CD4-positive, CD25-positive, alpha-beta regulatory T cell (primary cell): ENCODE measurements around the gene TFF1. TPM values are rescaled to one million over a fixed set of nuclear protein-coding genes. Genes with fewer than 3 reads are reported as not detected.
A peak's percentile ranks its signal among the peaks of the same experiment; 100 is the strongest.

ENCODE experiments used
- ATAC-seq, 2 donors: fragments of 150-1000 bp; cut with Tn5 transposase; one replicate each; pipeline ENCODE4 v1.10.0; 2021; ENCODE audit warnings: low read depth in 2 of 2, moderate number of reproducible peaks in 2 of 2, moderate library complexity in 1 of 2
- DNase-seq, 3 donors: peaks; one replicate each; pipeline versions ENCODE4 v3.0.0 to v3.0.0-alpha.2; 2012 to 2022; ENCODE audit warnings: mixed read lengths in 1 of 3
- H3K27ac ChIP-seq: one replicate; pipeline ENCODE4 v1.7.0; 2013; ENCODE audit warnings: mild to moderate bottlenecking, low read length; ENCODE audit not compliant: insufficient read depth, poor library complexity, severe bottlenecking
- H3K27me3 ChIP-seq: one replicate; pipeline ENCODE4 v1.7.0; 2013; ENCODE audit warnings: low read length; ENCODE audit not compliant: control insufficient read depth, insufficient read depth
- H3K36me3 ChIP-seq: one replicate; pipeline ENCODE4 v1.7.0; 2013; ENCODE audit warnings: mild to moderate bottlenecking, low read length, moderate library complexity; ENCODE audit not compliant: control insufficient read depth, insufficient read depth
- H3K4me1 ChIP-seq: 2 replicates; pipeline ENCODE4 v1.7.0; 2013; ENCODE audit warnings: mild to moderate bottlenecking, low read length; ENCODE audit not compliant: insufficient read depth, control insufficient read depth, poor library complexity, severe bottlenecking
- H3K4me3 ChIP-seq: one replicate; pipeline ENCODE4 v1.7.0; 2013; ENCODE audit warnings: low read depth, mild to moderate bottlenecking, low read length, moderate library complexity
- H3K9me3 ChIP-seq, 2 experiments: 1 replicate in 1 of 2; 2 replicates in 1 of 2; pipeline ENCODE4 v1.7.0; 2013; ENCODE audit warnings: low read length in 2 of 2, mild to moderate bottlenecking in 1 of 2, moderate library complexity in 1 of 2; ENCODE audit not compliant: control insufficient read depth in 2 of 2
- H3K27ac Mint-ChIP-seq, 3 donors: one replicate each; pipeline ENCODE4 v1.8.0; 2020 to 2022; ENCODE audit warnings: mild to moderate bottlenecking in 3 of 3, mixed read lengths in 3 of 3, moderate library complexity in 2 of 3
- H3K27me3 Mint-ChIP-seq: one replicate; pipeline ENCODE4 v1.8.0; 2022; ENCODE audit warnings: mild to moderate bottlenecking, mixed read lengths
- H3K36me3 Mint-ChIP-seq: one replicate; pipeline ENCODE4 v1.8.0; 2020; ENCODE audit warnings: mixed read lengths
- H3K4me1 Mint-ChIP-seq, 4 donors: one replicate each; pipeline ENCODE4 v1.8.0; 2020 to 2022; ENCODE audit warnings: mixed read lengths in 4 of 4, mild to moderate bottlenecking in 1 of 4
- H3K4me3 Mint-ChIP-seq, 4 donors: one replicate each; pipeline ENCODE4 v1.8.0; 2020 to 2022; ENCODE audit warnings: mild to moderate bottlenecking in 4 of 4, mixed read lengths in 4 of 4, moderate library complexity in 3 of 4
- H3K9me3 Mint-ChIP-seq, 7 donors: one replicate each; pipeline ENCODE4 v1.8.0; 2020 to 2022; ENCODE audit warnings: mixed read lengths in 7 of 7, mild to moderate bottlenecking in 3 of 7, moderate library complexity in 2 of 7
- polyA plus RNA-seq, 4 donors: library from polyadenylated mRNA; unstranded; fragments of 300-500 nt; fragmentation: Illumina TruSeq; gene quantifications; one replicate each; pipeline ENCODE4 v1.2.3, GENCODE V29; 2021
- total RNA-seq: library from RNA; stranded (reverse); gene quantifications from one replicate; pipeline ENCODE4 v1.2.3, GENCODE V29; 2022

The TFF1 gene
- total RNA-seq (not detected), polyA plus RNA-seq (not detected)

- Mint-ChIP-seq H3K9me3 (no peaks in the 10 kb centered on the region), H3K36me3 (no peaks in the 10 kb centered on the region), H3K27me3 (peaks cover 15% of the 10 kb centered on the region), H3K27ac (peak within 1 kb of the TSS in 1 of 3 donors; percentile 42), H3K4me1 (peaks cover 0 to 2% (median 0%) of the 10 kb centered on the region in 4 donors), H3K4me3 (no peak within 1 kb of the TSS)
- ATAC-seq (no peak), DNase-seq (no peak)
- Histone ChIP-seq H3K27me3 (no peaks in the 10 kb centered on the region), H3K4me1 (no peaks in the 10 kb centered on the region), H3K27ac (no peak within 1 kb of the TSS), H3K9me3 (no peaks in the 10 kb centered on the region), H3K36me3 (no peaks in the 10 kb centered on the region), H3K4me3 (no peak within 1 kb of the TSS)
These were observed at the start of gene TFF1 for GRCh38 chr21:42366292-42367010. Gene TFF1 (minus strand): TSS chr21:42366535. CDS start chr21:42366495, 40 bp downstream.

GRCh38 chr21:42414928-42415769 lies 48.8 kb upstream of the TFF1 start:
- H3K4me1 Mint-ChIP-seq, result peaks cover 5 to 50% (median 31%) of the 10 kb centered on the region in 4 donors
- H3K36me3 Mint-ChIP-seq, result peaks cover 45% of the 10 kb centered on the region
- ATAC-seq, result peak; percentile 84 to 87
- H3K9me3 Mint-ChIP-seq, result no peaks in the 10 kb centered on the region
- Histone ChIP-seq H3K27me3 (no peaks in the 10 kb centered on the region), H3K4me1 (peaks cover 65% of the 10 kb centered on the region), H3K9me3 (no peaks in the 10 kb centered on the region), H3K36me3 (peaks cover 78% of the 10 kb centered on the region), H3K27ac (peak overlapping the region; percentile 96), H3K4me3 (peak overlapping the region; percentile 73)
- H3K27me3 Mint-ChIP-seq, result no peaks in the 10 kb centered on the region
- DNase-seq, result peak; percentile 79 to 88 (median 82)
- peak overlapping the region; percentile 96 to 99 (median 99) for H3K27ac Mint-ChIP-seq
- peak overlapping the region; percentile 84 to 86 (median 86) for H3K4me3 Mint-ChIP-seq

- DNase-seq (no peak), ATAC-seq (no peak)
- Mint-ChIP-seq H3K36me3 (peaks cover 44% of the 10 kb centered on the region), H3K27ac (peak overlapping the region; percentile 96 to 99 (median 99)), H3K4me1 (peaks cover 5 to 51% (median 32%) of the 10 kb centered on the region in 4 donors), H3K4me3 (peak overlapping the region; percentile 4 to 86 (median 84)), H3K9me3 (no peaks in the 10 kb centered on the region), H3K27me3 (no peaks in the 10 kb centered on the region)
- Histone ChIP-seq H3K36me3 (peaks cover 78% of the 10 kb centered on the region), H3K27ac (peak overlapping the region; percentile 96), H3K27me3 (no peaks in the 10 kb centered on the region), H3K4me3 (peak overlapping the region; percentile 73), H3K4me1 (peaks cover 66% of the 10 kb centered on the region), H3K9me3 (no peaks in the 10 kb centered on the region)
These were observed 48.2 kb upstream of the TFF1 start for GRCh38 chr21:42414553-42414927.

GRCh38 chr21:42414066-42414465 lies 47.7 kb upstream of the TFF1 start:
- Histone ChIP-seq H3K4me3 (no peak overlapping the region), H3K4me1 (peaks cover 71% of the 10 kb centered on the region), H3K9me3 (no peaks in the 10 kb centered on the region), H3K27me3 (no peaks in the 10 kb centered on the region), H3K27ac (peak overlapping the region; percentile 96), H3K36me3 (peaks cover 78% of the 10 kb centered on the region)
- H3K27ac Mint-ChIP-seq, result peak overlapping the region; percentile 96 to 99 (median 99)
- H3K27me3 Mint-ChIP-seq, result no peaks in the 10 kb centered on the region
- peak overlapping the region; percentile 4 to 86 (median 84) for H3K4me3 Mint-ChIP-seq
- peaks cover 5 to 52% (median 32%) of the 10 kb centered on the region in 4 donors for H3K4me1 Mint-ChIP-seq
- peaks cover 44% of the 10 kb centered on the region for H3K36me3 Mint-ChIP-seq
- DNase-seq, result peak in 1 of 3 donors; percentile 27
- no peak for ATAC-seq
- no peaks in the 10 kb centered on the region for H3K9me3 Mint-ChIP-seq

- no peaks in the 10 kb centered on the region for H3K9me3 Mint-ChIP-seq
- no peaks in the 10 kb centered on the region for H3K27me3 Mint-ChIP-seq
- peaks cover 40% of the 10 kb centered on the region for H3K36me3 Mint-ChIP-seq
- peak overlapping the region; percentile 27 to 90 (median 73) for H3K4me3 Mint-ChIP-seq
- H3K4me1 Mint-ChIP-seq, result peaks cover 5 to 53% (median 30%) of the 10 kb centered on the region in 4 donors
- Histone ChIP-seq H3K4me1 (peaks cover 76% of the 10 kb centered on the region), H3K27me3 (no peaks in the 10 kb centered on the region), H3K36me3 (peaks cover 76% of the 10 kb centered on the region), H3K4me3 (peak overlapping the region; percentile 3), H3K27ac (peak overlapping the region; percentile 96), H3K9me3 (no peaks in the 10 kb centered on the region)
- no peak for ATAC-seq
- H3K27ac Mint-ChIP-seq, result peak overlapping the region; percentile 96 to 99 (median 99)
- DNase-seq, result no peak
These were observed 47.2 kb upstream of the TFF1 start for GRCh38 chr21:42413500-42413899.

GRCh38 chr21:42413093-42413492 lies 46.8 kb upstream of the TFF1 start:
- Mint-ChIP-seq H3K4me3 (peak overlapping the region; percentile 27 to 90 (median 73)), H3K27me3 (no peaks in the 10 kb centered on the region), H3K36me3 (peaks cover 42% of the 10 kb centered on the region), H3K4me1 (peaks cover 8 to 56% (median 31%) of the 10 kb centered on the region in 4 donors), H3K27ac (peak overlapping the region; percentile 96 to 99 (median 99)), H3K9me3 (no peaks in the 10 kb centered on the region)
- no peak for DNase-seq
- H3K4me3 ChIP-seq, result no peak overlapping the region
- peaks cover 76% of the 10 kb centered on the region for H3K36me3 ChIP-seq
- peak overlapping the region; percentile 96 for H3K27ac ChIP-seq
- no peaks in the 10 kb centered on the region for H3K9me3 ChIP-seq
- H3K4me1 ChIP-seq, result peaks cover 80% of the 10 kb centered on the region
- ATAC-seq, result no peak
- H3K27me3 ChIP-seq, result no peaks in the 10 kb centered on the region

- Histone ChIP-seq H3K27me3 (no peaks in the 10 kb centered on the region), H3K36me3 (peaks cover 76% of the 10 kb centered on the region), H3K27ac (peak overlapping the region; percentile 96), H3K9me3 (no peaks in the 10 kb centered on the region), H3K4me3 (no peak overlapping the region), H3K4me1 (peaks cover 85% of the 10 kb centered on the region)
- ATAC-seq, result no peak
- Mint-ChIP-seq H3K36me3 (peaks cover 45% of the 10 kb centered on the region), H3K4me1 (peaks cover 7 to 59% (median 35%) of the 10 kb centered on the region in 4 donors), H3K27ac (peak overlapping the region; percentile 47 to 99 (median 70)), H3K27me3 (no peaks in the 10 kb centered on the region), H3K4me3 (peak overlapping the region in 1 of 4 donors; percentile 62), H3K9me3 (no peaks in the 10 kb centered on the region)
- DNase-seq, result no peak
These were observed 46.2 kb upstream of the TFF1 start for GRCh38 chr21:42412636-42412933.
